Measurements from ENCODE around the gene CXCL11. TPM values are rescaled to one million over a fixed set of nuclear protein-coding genes. Genes with fewer than 3 reads are reported as not detected.
"Not testable (repeated sequence)": the region's sequence is repeated elsewhere in the genome, so short reads cannot be mapped to it uniquely, and the experiment has no call there.

Gene CXCL11
- polyA plus RNA-seq (2012; ENCODE audit: insufficient read depth, insufficient read length): not detected

DNA sequence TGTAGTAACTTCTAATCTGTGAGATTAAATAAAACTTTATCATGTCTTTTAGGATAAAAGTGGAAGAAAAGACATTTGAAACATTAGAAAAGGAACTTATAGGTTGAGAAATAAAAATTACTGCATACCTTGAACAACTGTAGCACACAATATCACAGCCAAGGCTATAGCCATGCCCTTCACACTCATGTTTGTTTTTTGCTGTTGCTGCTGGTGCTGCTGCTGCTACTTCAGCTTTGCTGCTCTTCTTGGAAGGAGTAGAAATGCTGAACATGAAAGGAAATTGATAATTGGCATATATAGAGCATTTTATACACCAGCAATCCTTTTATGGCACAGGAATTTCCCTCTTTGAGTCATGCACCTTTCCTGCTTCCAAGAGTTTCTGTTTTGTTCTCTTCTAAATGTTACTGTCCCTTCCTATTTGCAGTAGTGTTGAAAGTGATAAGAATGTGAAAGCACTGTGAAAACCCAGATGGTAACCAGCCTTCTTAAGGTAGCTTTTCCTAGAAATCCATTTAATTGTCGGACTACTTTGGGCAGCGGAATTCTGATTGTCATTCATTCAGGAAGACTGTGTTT, at the start of gene CXCL11:
Gene CXCL11, minus strand, starts transcription at position 272 of the 582 bp plus-strand sequence. Its CDS starts 83 bp downstream, at position 189.
- no peak for DNase-seq (ENCODE audit: low read depth, low spot score)
- H3K4me3 ChIP-seq (ENCODE audit: low read length): no peak within 1 kb of the TSS

DNA sequence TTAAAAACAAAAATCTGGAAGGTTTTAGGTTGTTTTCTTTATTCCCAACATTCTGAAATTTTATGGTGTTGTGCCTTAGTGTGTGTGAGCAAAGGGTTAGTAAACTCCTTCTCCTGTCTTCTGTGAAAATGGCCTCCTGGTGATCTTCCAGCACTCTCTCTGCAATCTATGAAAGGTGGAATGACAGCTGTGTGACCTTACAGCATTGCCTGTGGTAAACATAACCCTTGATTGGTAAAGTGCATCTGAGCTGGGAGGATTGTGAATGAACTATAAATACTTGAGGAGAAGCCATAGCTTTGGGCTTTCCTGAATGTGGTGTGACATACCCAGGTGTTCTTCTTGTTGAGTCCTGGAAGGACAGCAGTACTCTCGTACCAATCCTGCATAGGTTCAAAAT, 48.7 kb upstream of the CXCL11 start:
- H3K4me3 ChIP-seq (ENCODE audit: low read length): no peak overlapping the region
- no peak for DNase-seq (ENCODE audit: low read depth, low spot score)

DNA sequence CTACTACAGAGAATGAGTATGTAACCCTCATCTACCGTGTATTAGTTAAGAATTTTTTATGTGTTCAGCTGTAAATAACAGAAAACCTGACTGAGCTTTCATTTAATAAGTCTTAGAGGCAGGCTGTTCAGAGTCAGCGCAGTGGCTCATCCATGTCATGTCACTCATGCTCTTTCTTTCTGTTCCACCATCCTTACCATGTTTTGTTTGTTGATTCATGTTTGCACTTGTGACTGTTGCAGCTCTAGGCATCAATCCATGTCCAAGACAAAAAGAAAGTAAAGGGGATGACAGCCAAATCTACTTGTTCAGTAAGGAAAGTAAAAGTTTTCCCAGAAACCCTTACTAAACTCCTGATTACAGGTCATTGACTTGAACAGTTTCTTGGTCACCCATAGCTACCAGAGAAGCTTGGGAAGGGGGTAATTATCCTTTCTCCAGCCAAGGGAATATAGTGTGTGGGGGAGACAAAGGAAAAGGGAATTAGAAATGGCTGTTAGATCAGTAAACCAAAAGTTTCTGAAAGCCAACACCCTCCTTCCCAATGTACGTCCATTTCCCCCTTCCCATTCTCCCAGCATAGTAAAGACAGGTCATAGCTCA, 47.6 kb upstream of the CXCL11 start:
- DNase-seq (ENCODE audit: low read depth, low spot score): no peak

DNA sequence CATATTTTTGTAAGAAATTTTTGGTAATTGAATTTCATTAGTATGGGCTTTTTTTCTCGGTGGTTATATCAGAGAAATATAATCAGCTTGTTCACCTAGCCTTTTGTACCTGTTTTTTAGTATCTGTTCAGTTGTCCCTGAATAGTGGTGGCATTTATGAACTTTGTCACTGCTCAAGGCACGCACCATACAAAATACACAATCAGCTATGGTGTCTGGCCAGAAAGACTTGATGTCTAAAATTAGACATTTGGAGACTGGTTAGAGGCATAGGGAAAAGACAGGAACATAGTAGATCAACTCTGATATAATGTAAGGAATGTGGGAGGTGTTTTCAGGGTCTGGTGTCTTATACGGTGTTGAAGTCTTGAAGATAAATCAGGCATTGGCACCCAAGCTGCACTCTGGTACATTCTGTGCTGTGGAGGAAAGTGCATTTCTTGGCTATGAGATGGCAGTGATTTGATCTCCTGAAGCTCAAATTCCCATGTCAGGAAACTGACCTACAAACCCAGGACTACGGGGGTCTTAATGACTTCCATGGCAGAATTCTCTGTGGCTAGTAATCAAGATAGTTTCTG, 42.3 kb upstream of the CXCL11 start:
- no peak overlapping the region for H3K4me3 ChIP-seq (ENCODE audit: low read length)
- DNase-seq (ENCODE audit: low read depth, low spot score): no peak

More for the DNA sequence above, 47.6 kb upstream of the CXCL11 start:
- no peak overlapping the region for H3K4me3 ChIP-seq (ENCODE audit: low read length)

DNA sequence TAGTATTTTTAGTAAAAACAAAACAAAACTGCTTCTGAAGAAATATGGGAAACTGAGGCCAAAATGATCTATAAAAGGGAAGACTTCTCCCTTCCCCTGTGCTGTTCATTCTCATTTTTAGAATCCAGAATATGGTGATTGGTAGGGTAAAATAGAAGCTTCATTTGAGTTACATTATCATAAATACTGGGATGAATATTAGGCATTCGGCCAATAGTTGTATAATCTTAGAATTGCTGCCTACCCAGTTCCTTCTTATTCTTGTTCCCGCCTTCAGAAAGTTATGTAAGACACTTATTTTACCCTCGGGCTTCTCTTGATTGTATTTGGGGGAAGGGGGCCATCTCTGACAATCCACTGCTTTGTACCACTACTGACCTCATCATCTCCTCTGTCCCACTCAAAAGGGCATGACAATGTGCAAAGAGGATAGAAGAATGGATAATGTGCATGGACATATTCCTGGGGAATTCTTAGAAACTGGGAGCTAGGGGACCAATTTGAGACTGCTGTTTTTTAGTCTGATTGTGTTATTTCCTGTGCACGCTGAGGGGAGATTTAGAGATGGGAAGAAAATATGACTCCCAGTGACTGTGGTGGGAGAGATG, 39.2 kb upstream of the CXCL11 start:
- no peak overlapping the region for H3K4me3 ChIP-seq (ENCODE audit: low read length)
- DNase-seq (ENCODE audit: low read depth, low spot score): no peak

DNA sequence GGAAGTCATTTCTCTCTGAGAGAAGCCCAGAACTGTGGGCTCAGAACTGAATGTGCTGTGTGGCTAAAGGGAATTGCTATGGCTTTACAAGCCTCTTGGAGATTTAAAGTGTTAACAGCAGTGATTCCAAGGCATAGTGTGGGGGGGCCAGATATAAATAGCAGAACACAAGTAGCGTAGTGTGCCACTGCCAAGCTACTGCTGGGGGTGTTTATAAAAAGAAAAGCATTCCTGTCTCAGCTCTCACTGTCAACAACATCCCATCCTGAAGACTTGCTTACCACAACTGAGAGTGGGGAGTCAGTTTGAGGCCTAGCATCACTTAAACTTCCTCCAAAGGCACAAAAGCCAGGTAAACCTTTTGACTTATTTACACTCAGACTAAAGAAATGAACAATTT, 38.6 kb upstream of the CXCL11 start, which contains the start of gene ART3:
Gene ART3, plus strand, starts transcription at position 242 of the 400 bp plus-strand sequence. CDS start 1,181 bp downstream, outside the sequence.
- no peak for DNase-seq (ENCODE audit: low read depth, low spot score)
- H3K4me3 ChIP-seq (ENCODE audit: low read length): no peak within 1 kb of the TSS

DNA sequence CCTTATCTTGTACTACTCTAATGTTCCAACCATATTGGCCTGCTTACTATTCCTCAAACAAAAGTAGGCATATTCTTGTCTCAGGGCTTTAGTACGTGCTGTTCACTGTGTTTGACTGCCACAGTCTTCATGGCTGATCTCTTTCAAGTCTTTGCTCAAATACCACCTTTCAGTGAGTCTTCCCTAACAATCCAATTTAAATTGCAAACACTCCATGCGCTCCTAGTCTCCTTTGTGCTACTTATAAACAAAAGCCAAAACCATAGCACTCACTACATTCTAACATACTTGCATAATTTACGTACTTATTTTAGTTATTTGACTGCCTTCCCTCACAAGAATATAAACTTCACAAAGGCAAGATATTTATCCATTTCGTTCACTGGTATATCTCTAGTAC, 36.9 kb upstream of the CXCL11 start:
- DNase-seq (ENCODE audit: low read depth, low spot score): no peak

DNA sequence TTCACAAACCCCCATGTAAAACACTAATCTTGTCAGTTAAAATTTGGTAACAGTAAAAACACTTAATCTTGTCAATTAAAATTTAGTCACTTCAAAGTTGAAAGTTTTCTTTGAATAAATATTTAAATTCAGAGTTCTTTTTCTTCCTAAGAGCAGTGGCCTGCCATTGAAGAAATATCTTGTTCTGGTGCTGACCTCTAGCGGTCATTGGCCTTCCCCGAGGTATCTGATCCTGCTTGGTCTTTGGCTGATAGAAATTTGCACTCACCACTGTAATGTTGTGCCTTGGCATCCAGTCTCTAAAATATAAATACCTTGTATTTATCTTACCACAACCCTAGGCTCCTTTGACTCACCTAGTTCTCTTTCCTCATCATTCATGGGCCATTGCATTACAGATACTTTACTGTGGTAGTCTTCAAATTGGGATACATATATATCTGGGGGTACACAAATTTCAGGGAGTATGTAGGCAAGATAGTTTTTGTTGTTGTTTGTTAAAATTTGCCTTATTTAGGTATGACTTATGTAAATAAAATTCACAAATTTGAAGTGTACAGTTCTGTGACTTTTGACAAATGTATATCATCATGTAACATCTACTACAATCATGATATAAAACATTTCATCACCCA, 31.9 kb upstream of the CXCL11 start:
- no peak overlapping the region for H3K4me3 ChIP-seq (ENCODE audit: low read length)
- DNase-seq (ENCODE audit: low read depth, low spot score): peak; percentile 51

More for the DNA sequence above, 36.9 kb upstream of the CXCL11 start:
- H3K4me3 ChIP-seq (ENCODE audit: low read length): no peak overlapping the region

DNA sequence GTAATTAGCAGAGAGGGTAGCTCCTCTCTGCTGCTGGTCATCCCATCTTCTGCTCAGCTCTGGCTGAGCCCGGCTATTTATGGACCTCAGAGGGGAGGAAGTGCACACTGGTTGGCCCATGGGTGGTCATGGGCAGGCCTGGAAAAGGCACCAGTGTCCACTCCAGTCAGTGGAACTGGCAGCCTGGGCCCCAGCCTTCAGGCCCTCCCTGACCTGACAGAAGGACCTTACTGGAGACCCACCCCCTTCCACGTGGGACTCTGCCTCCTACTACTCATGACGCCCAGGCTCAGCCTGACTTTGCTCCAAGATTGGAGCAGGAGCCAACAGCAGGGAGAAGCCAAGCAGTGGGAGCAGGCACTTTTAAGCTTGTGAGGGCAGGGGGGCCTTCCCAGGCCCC, 30.7 kb upstream of the CXCL11 start:
- DNase-seq (ENCODE audit: low read depth, low spot score): no peak
- no peak overlapping the region for H3K4me3 ChIP-seq (ENCODE audit: low read length)

DNA sequence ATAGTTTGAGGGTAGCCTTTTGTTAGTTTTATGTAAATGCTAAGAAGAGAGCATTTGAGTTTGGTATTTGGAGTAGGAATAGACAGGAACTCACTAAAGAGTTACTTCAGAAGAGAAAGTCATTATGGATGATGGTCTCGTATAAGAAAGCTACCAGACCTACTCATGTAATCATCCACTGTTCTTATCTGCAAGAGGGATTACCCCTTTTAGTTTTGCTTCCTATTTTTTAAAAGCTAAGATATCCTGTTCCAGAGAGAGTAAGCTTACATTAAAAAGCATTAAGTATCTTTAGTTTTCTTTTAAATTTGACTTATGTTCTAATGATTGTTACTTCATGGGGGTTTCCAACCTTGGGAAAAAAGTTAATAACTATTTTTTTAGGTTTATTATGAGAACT, 26.1 kb upstream of the CXCL11 start:
- no peak for DNase-seq (ENCODE audit: low read depth, low spot score)
- H3K4me3 ChIP-seq (ENCODE audit: low read length): no peak overlapping the region

DNA sequence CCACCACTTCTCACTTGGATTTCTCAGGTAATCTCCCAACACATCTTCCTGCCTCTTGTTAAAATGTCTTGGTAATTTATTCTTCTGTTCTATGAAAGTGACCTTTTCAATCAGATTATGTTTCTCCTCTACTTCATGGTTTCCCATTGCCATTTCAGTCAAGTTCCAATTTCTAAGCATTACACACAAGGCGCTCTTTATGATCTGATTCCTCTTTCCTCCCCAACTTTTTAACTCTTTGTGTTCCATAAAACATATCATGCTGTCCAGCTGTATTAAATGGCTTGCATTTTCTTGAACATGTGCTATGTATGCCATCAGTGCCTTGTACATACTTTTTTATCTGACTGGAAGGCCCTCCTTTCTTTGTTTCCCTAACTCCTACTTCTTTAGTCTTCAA, 25.6 kb upstream of the CXCL11 start:
- H3K4me3 ChIP-seq (ENCODE audit: low read length): no peak overlapping the region
- DNase-seq (ENCODE audit: low read depth, low spot score): no peak

DNA sequence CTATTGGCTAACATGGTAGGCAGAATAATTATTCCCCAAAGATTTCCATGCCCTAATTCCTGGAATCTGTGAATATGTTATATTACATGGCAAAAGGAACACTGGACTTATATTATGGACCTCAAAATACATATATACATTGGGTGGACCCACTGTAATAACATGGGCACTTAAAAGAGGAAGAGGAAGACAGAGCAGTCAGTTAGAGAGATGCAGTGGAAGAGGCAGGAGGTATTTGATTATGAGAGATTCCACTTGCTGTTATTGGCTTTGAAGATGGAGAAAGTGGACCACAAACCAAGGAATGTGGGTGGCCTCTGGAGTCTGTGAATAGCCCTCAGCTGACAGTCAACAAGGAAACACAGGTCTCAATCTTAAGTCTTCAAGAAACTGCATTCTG, 24.6 kb upstream of the CXCL11 start:
- H3K4me3 ChIP-seq (ENCODE audit: low read length): no peak overlapping the region
- no peak for DNase-seq (ENCODE audit: low read depth, low spot score)

DNA sequence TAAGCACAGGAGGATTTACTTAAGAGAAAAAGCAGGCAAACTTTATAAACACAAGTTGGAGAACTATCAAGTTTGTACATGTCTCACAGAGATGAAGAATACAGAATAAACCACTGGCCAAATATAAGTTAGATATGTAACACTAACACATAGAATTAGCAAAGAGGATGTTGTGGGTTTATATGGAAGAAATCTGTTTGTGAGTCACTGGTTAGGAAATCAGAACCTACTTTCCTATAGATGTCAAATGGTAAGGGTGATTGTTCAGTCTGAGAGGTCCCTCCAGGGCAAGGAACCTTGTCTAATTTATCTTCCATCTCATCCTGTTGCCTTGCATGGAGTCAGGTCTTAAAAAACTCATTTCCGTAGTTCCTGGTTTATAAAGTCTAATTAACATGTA, 23.9 kb upstream of the CXCL11 start:
- H3K4me3 ChIP-seq (ENCODE audit: low read length): no peak overlapping the region
- DNase-seq (ENCODE audit: low read depth, low spot score): no peak

DNA sequence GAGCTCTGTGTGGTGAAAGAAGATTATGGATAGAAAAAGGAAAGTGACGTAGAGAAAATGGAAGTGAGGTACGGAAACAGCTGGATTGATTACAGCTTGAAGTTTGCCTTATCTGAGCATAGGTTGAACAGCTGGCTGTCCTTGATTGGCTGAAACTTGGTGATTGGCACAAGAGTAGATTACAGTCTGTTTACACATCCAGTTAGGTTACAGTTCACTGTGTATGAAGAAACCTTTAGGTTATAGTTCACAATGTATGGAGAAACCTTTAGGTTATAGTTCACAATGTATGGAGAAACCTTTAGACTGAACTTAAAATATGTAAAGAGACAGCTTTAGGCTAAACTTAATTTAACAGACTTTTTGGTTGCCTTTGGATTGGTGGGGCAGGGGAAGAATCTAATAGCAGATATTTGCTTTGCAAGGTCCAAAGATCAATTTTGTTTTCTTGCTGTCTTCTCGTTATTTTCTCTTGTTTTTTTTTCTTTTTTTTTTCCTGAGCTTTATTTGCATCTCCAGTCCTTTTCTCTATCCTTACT, 23.1 kb upstream of the CXCL11 start:
- no peak overlapping the region for H3K4me3 ChIP-seq (ENCODE audit: low read length)
- DNase-seq (ENCODE audit: low read depth, low spot score): no peak

DNA sequence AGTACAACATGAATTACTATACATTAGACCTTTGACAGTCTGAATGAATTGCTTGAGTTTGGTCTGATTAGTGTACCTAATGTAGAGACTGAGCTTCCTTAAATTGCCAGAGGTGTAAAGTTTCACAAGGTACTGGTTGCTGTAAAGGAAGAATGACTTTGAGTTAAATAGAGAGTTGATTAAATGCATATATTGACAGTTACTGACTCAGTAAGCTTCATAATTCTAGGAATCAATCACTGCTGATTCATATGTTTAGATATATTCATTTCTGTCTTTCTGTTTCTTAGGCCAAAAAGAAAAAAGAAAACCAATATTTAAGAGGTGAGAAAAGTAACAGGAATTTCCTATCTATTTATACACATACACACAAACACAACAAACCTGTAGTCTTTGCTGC, 22.4 kb upstream of the CXCL11 start:
- no peak overlapping the region for H3K4me3 ChIP-seq (ENCODE audit: low read length)
- DNase-seq (ENCODE audit: low read depth, low spot score): no peak

DNA sequence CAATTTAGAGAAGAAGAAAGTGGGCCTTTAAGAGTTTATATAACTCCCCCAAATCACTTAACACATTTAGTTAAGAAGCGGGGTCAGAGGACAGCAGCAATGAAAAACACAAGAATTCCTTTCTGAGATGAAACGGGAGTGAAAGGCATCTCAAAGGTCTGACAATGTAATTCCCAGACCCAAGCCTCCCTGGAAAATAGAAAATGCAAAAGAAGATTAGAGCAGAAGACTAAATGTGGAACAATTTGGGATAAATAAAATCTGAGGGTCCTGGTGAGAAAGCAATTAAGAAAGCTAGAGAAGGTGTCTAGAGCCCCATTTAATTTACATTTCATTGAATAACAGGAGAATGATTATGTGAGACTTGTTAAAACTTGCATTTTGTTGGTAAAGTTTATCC, 19.6 kb upstream of the CXCL11 start:
- no peak overlapping the region for H3K4me3 ChIP-seq (ENCODE audit: low read length)
- DNase-seq (ENCODE audit: low read depth, low spot score): no peak

DNA sequence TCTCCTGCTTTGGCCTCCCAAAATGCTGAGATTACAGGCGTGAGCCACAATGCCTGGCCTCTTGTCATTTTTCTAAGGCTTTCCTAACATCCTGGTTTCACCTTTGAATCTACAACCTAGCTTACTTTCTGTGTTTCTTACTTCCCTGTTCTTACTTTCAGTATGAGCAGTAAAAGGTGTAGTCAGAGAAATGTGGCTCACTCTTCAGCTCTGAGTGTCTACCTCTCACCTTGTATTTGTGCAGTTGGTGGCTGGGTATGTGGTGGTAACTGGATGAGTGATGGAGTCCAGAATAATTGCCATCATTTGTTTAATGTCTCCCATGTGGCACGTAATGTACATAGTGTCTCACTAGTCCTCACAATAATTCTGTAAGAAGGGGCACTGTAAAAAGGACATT, 19.1 kb upstream of the CXCL11 start:
- H3K4me3 ChIP-seq (ENCODE audit: low read length): no peak overlapping the region
- DNase-seq (ENCODE audit: low read depth, low spot score): no peak

DNA sequence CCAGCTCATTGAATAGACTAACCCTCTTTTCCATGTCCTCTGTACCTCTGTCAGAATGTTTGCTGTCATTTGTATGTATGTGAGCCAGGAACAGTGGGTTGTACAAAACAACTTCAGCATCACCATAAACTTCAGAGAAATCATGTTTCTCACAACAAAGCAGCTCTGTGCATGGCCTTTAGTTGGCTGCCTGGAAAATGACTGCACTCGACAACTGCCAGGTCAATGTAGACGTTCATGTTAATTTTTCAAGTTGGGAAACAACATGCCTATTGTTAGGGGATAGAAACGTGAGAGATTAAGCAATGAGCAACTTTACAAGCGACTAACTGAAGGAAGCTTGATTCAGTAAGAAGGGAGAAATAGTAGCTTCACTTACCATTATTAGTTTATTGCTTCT, 17.9 kb upstream of the CXCL11 start:
- no peak for DNase-seq (ENCODE audit: low read depth, low spot score)
- H3K4me3 ChIP-seq (ENCODE audit: low read length): no peak overlapping the region

DNA sequence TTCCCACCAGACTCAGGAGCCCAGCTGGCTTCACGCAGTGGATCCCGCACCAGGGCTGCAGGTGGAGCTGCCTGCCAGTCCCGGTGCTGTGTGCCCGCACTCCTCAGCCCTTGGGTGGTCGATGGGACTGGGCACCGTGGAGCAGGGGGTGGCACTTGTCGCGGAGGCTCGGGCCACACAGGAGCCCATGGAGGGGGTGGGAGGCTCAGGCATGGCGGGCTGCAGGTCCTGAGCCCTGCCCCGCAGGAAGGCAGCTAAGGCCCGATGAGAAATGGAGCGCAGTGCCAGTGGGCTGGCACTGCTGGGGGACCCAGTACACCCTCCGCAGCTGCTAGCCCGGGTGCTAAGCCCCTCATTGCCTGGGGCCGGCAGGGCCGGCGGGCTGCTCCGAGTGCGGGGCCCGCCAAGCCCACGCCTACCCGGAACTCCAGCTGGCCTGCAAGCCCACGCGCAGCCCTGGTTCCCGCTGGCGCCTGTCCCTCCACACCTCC, 14.7 kb upstream of the CXCL11 start:
- H3K4me3 ChIP-seq (ENCODE audit: low read length); DNase-seq (ENCODE audit: low read depth, low spot score): not testable (repeated sequence)
